ENCODE data around the gene ARID1B. TPM values are rescaled to one million over a fixed set of nuclear protein-coding genes. Genes with fewer than 3 reads are reported as not detected.

The ARID1B gene
- total RNA-seq, 1 experiment from 2014 or later = 24.2 TPM

DNA sequence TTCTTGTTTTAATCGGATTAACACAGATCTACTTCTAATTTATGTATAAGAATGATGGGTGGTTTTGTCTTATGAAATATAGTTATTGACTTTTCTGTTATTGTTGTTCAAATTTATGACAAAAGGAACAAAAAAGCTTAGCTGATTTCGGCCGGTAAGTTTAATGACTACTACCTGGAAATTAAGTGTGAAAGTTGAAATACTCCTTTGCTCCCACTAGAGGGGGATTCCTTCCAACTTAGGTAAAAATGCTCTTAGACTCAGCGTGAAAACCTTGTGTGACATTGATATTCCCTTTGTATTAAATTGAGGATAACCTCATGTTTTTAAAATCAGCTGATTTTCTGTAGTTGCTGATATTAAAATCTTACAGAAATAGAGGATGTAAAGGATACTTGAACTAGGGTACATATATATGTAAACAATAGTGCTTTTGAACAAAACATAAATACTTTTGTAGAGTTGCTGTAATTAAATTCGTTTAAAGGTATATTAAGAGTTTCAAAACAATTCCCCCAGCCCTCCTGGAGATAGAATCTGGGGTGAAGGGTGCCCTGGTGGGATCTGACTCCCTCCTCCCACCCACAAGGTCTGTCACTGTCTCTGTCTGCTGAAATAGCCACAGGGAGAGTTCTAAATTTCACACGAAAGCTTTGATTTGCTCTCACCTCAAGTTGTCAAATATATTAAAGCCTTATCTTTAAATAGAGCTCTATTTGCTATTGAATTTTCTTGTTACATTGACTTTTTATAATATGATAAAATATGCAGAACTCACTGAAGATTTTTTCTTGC, 257.5 kb downstream of the ARID1B start:
- H3K27me3 ChIP-seq (ENCODE audit: low read length) = no peaks in the 10 kb centered on the region
- no peaks in the 10 kb centered on the region for H3K36me3 ChIP-seq (ENCODE audit: low read depth, low read length)
- no peak for TF ChIP-seq EZH2 (IDR thresholded peaks at IDR 0.05; ENCODE audit: low read length, unreplicated experiment)
- TF ChIP-seq, protein P1, sequence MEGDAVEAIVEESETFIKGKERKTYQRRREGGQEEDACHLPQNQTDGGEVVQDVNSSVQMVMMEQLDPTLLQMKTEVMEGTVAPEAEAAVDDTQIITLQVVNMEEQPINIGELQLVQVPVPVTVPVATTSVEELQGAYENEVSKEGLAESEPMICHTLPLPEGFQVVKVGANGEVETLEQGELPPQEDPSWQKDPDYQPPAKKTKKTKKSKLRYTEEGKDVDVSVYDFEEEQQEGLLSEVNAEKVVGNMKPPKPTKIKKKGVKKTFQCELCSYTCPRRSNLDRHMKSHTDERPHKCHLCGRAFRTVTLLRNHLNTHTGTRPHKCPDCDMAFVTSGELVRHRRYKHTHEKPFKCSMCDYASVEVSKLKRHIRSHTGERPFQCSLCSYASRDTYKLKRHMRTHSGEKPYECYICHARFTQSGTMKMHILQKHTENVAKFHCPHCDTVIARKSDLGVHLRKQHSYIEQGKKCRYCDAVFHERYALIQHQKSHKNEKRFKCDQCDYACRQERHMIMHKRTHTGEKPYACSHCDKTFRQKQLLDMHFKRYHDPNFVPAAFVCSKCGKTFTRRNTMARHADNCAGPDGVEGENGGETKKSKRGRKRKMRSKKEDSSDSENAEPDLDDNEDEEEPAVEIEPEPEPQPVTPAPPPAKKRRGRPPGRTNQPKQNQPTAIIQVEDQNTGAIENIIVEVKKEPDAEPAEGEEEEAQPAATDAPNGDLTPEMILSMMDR (conservative IDR thresholded peaks at IDR 0.05; ENCODE audit: low read depth, low read length) = peak; percentile 67
- H2AFZ ChIP-seq (ENCODE audit: low read length) = peak overlapping the region; percentile 71
- H3K79me2 ChIP-seq (ENCODE audit: low read length) = peaks cover 29% of the 10 kb centered on the region
- no peaks in the 10 kb centered on the region for H3F3A ChIP-seq (ENCODE audit: low read length, unreplicated experiment)
- no peak overlapping the region for H3K27ac ChIP-seq (ENCODE audit: low read length)
- DNase-seq (peak; percentile 53), ATAC-seq (peak; percentile 61)
- H3K4me2 ChIP-seq (ENCODE audit: low read length) = peak overlapping the region; percentile 86
- ChIA-PET POLR2A (ENCODE audit: unreplicated experiment) (no interaction called here), CTCF (interaction anchor here (0.5 kb wide), 1 partner anchor 348 kb away, joined by 3 read pairs; no protein-coding TSS in a partner anchor)
- peak overlapping the region; percentile 71 for H3K4me3 ChIP-seq (ENCODE audit: low read length)
- H3K9ac ChIP-seq (ENCODE audit: low read length) = 0 out of 2 replicates have a peak overlapping the region, but pooled peaks have one; percentile 55
- no TSS peak for BruUV-seq (replicated peaks)
- H3K4me1 ChIP-seq (ENCODE audit: insufficient read depth, low read length) = peaks cover 23% of the 10 kb centered on the region
- no peaks in the 10 kb centered on the region for H4K20me1 ChIP-seq (ENCODE audit: low read length)
- no peaks in the 10 kb centered on the region for H3K9me2 ChIP-seq (replicated peaks; ENCODE audit: low read length)
- H3K9me3 ChIP-seq (ENCODE audit: low read length) = no peaks in the 10 kb centered on the region
- intact Hi-C loops (cut with micrococcal nuclease) = loop anchor here (1.0 to 5.0 kb wide), 3 partner anchors 114 to 252 kb away; no protein-coding TSS in a partner anchor

DNA sequence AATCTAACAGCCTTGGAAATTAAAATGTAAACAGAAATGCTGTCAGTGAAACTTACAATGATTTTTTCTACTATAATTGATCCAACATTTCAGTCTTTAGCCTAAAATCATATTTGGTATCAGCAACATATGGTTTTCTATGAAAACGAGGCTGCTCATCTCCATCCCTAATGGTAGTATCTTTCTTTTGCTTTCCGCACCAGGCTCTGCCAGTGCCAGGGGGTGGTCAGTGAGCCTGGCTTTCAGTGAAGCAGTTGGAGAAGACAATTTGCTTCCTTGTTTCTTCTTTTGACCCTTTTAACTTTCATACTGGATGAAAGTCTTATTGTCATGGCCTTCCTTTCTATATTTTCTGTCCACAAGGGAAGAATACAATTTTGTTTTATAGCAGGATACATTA, 258.4 kb downstream of the ARID1B start:
- TF ChIP-seq, protein P1 (conservative IDR thresholded peaks at IDR 0.05; ENCODE audit: low read depth, low read length) = no peak
- TF ChIP-seq EZH2 (IDR thresholded peaks at IDR 0.05; ENCODE audit: low read length, unreplicated experiment) (no peak), EZH2phosphoT487 (IDR thresholded peaks at IDR 0.05; ENCODE audit: borderline replicate concordance, low read length) (no peak)
- H3K9ac ChIP-seq (ENCODE audit: low read length) = no peak overlapping the region
- no peak overlapping the region for H3K4me3 ChIP-seq (ENCODE audit: low read length)
- H2AFZ ChIP-seq (ENCODE audit: low read length) = no peak overlapping the region
- H4K20me1 ChIP-seq (ENCODE audit: low read length) = no peaks in the 10 kb centered on the region
- no peaks in the 10 kb centered on the region for H3K9me2 ChIP-seq (replicated peaks; ENCODE audit: low read length)
- CTCF ChIA-PET = no interaction called here
- no peaks in the 10 kb centered on the region for H3K27me3 ChIP-seq (ENCODE audit: low read length)
- H3F3A ChIP-seq (ENCODE audit: low read length, unreplicated experiment) = no peaks in the 10 kb centered on the region
- peaks cover 29% of the 10 kb centered on the region for H3K79me2 ChIP-seq (ENCODE audit: low read length)
- no TSS peak for BruUV-seq (replicated peaks)
- no peaks in the 10 kb centered on the region for H3K36me3 ChIP-seq (ENCODE audit: low read depth, low read length)
- H3K4me2 ChIP-seq (ENCODE audit: low read length) = no peak overlapping the region
- H3K9me3 ChIP-seq (ENCODE audit: low read length) = no peaks in the 10 kb centered on the region
- DNase-seq = no peak
- POLR2A ChIA-PET (ENCODE audit: unreplicated experiment) = interaction anchor here (0.6 kb wide), 1 partner anchor 1351 kb away, joined by 4 read pairs; no protein-coding TSS in a partner anchor
- ATAC-seq = no peak
- H3K27ac ChIP-seq (ENCODE audit: low read length) = no peak overlapping the region
- intact Hi-C loops (cut with micrococcal nuclease) = loop anchor here (2.0 kb wide), 1 partner anchor 113 kb away; no protein-coding TSS in a partner anchor
- H3K4me1 ChIP-seq (ENCODE audit: insufficient read depth, low read length) = peaks cover 23% of the 10 kb centered on the region

DNA sequence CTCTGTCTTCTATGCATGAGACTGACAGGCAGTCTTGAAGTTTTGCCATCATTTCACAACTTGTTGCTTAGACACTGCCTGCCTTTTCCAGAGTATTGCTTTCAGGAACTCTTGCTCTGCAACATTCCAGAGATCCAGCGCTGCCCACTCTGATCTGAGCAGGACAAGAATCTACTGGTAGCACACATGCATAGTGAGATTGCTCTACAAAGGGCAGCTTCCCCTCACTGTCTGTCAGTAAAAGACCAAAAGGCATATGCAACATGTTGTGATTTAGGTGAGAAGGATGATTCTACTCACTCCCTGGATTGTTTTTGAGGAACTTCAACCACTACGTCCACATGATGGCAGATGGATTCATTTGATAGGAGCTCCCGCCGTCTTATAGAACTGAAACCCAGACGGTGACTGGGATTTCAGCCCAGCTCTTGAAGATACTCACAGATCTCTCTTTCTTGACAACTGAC, 259.1 kb downstream of the ARID1B start:
- no TSS peak for BruUV-seq (replicated peaks)
- H3K36me3 ChIP-seq (ENCODE audit: low read depth, low read length) = no peaks in the 10 kb centered on the region
- CTCF ChIA-PET = no interaction called here
- POLR2A ChIA-PET (ENCODE audit: unreplicated experiment) = interaction anchor here (0.6 kb wide), 1 partner anchor 1351 kb away, joined by 4 read pairs; no protein-coding TSS in a partner anchor
- no peaks in the 10 kb centered on the region for H3F3A ChIP-seq (ENCODE audit: low read length, unreplicated experiment)
- DNase-seq (peak; percentile 9), ATAC-seq (no peak)
- H3K4me2 ChIP-seq (ENCODE audit: low read length) = no peak overlapping the region
- no peak overlapping the region for H2AFZ ChIP-seq (ENCODE audit: low read length)
- H3K79me2 ChIP-seq (ENCODE audit: low read length) = peaks cover 29% of the 10 kb centered on the region
- H4K20me1 ChIP-seq (ENCODE audit: low read length) = no peaks in the 10 kb centered on the region
- H3K4me3 ChIP-seq (ENCODE audit: low read length) = no peak overlapping the region
- H3K9me3 ChIP-seq (ENCODE audit: low read length) = no peaks in the 10 kb centered on the region
- peaks cover 23% of the 10 kb centered on the region for H3K4me1 ChIP-seq (ENCODE audit: insufficient read depth, low read length)
- no peak overlapping the region for H3K27ac ChIP-seq (ENCODE audit: low read length)
- H3K9me2 ChIP-seq (replicated peaks; ENCODE audit: low read length) = no peaks in the 10 kb centered on the region
- intact Hi-C loops (cut with micrococcal nuclease) = no loop called here
- H3K9ac ChIP-seq (ENCODE audit: low read length) = no peak overlapping the region
- TF ChIP-seq EZH2 (IDR thresholded peaks at IDR 0.05; ENCODE audit: low read length, unreplicated experiment) (no peak), EZH2phosphoT487 (IDR thresholded peaks at IDR 0.05; ENCODE audit: borderline replicate concordance, low read length) (no peak)
- TF ChIP-seq, protein P1 (conservative IDR thresholded peaks at IDR 0.05; ENCODE audit: low read depth, low read length) = no peak
- no peaks in the 10 kb centered on the region for H3K27me3 ChIP-seq (ENCODE audit: low read length)
